Fibroblast of skin of abdomen (primary cell): ENCODE measurements around the gene ST7.
A peak's percentile ranks its signal among the peaks of the same experiment; 100 is the strongest.

Experiments used
- DNase-seq: peaks from one replicate; pipeline ENCODE4 v3.0.0-alpha.2; 2013

The ST7 gene

GRCh38 chr7:117157241-117158209, 204.2 kb downstream of the ST7 start:
- peak; percentile 91 for DNase-seq

- peak; percentile 49 for DNase-seq
Measured at GRCh38 chr7:117158941-117159697, 205.8 kb downstream of the ST7 start.

GRCh38 chr7:117163101-117163500, 209.8 kb downstream of the ST7 start:
- DNase-seq, result peak; percentile 59

- DNase-seq, result peak; percentile 49
Measured at GRCh38 chr7:117164620-117165019, 211.3 kb downstream of the ST7 start.

GRCh38 chr7:117165656-117166055, 212.4 kb downstream of the ST7 start:
- DNase-seq, result no peak

GRCh38 chr7:117169907-117170306, 216.6 kb downstream of the ST7 start:
- DNase-seq, result no peak

GRCh38 chr7:117171106-117171505, 217.8 kb downstream of the ST7 start:
- no peak for DNase-seq

GRCh38 chr7:117172283-117172682, 219.0 kb downstream of the ST7 start:
- no peak for DNase-seq

- DNase-seq, result no peak
Measured at GRCh38 chr7:117173035-117173770, 219.9 kb downstream of the ST7 start.

GRCh38 chr7:117176206-117176605, 222.9 kb downstream of the ST7 start:
- no peak for DNase-seq

GRCh38 chr7:117178600-117178999, 225.3 kb downstream of the ST7 start:
- no peak for DNase-seq

GRCh38 chr7:117179701-117180100, 226.4 kb downstream of the ST7 start:
- DNase-seq, result no peak

GRCh38 chr7:117183729-117184128, 230.4 kb downstream of the ST7 start:
- no peak for DNase-seq

GRCh38 chr7:117184367-117184766, 231.1 kb downstream of the ST7 start:
- DNase-seq, result no peak

GRCh38 chr7:117185124-117185523, 231.8 kb downstream of the ST7 start:
- no peak for DNase-seq

GRCh38 chr7:117186218-117187010, 233.1 kb downstream of the ST7 start:
- DNase-seq, result no peak

GRCh38 chr7:117188376-117188775, 235.1 kb downstream of the ST7 start:
- no peak for DNase-seq

- peak; percentile 29 for DNase-seq
Measured at GRCh38 chr7:117188949-117189592, 235.8 kb downstream of the ST7 start.

GRCh38 chr7:117190104-117190503, 236.8 kb downstream of the ST7 start:
- no peak for DNase-seq

- DNase-seq, result no peak
Measured at GRCh38 chr7:117190746-117191435, 237.6 kb downstream of the ST7 start.

GRCh38 chr7:117192108-117192507, 238.8 kb downstream of the ST7 start:
- DNase-seq, result no peak
